ENCODE measurements around the gene VSTM4.

Gene VSTM4

DNA sequence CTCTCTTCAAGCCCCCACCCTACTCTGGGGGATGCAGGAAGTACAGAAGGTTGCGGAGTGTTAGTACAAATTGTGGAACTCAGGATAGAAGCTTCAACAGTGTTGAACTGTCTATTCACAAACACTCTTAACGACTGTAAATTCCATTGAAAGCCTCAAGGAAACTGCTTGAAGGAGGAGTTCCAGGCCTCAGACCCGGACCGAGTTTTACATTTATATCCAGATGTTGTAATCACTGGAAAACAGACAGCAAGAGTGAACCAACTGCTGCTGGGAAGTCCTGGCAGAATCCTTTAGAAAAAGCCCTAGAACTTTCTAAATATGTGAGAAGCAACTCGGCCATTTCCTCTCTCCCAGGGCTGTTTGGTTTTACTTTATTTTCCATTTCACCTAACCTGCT is 91.6 kb downstream of the VSTM4 start:
- peak overlapping the region; percentile 56 for H3K9ac ChIP-seq (ENCODE audit: low read length)
- H3K18ac ChIP-seq (ENCODE audit: low read depth in 1 of 2, low read length in 2 of 2) = no peak overlapping the region
- H3K4me3 ChIP-seq (ENCODE audit: insufficient read depth in 1 of 2, low read depth in 1 of 2, low read length in 2 of 2) = no peak overlapping the region
- no peaks in the 10 kb centered on the region for H3K79me1 ChIP-seq (replicated peaks; ENCODE audit: low read length, poor library complexity, severe bottlenecking)
- H2BK120ac ChIP-seq (ENCODE audit: low read depth, low read length) = no peak overlapping the region
- H3K9me3 ChIP-seq (ENCODE audit: control insufficient read depth, low read length) = peaks cover 17% of the 10 kb centered on the region
- H2BK12ac ChIP-seq (ENCODE audit: low read length in 2 of 2) = no peak overlapping the region
- H2AFZ ChIP-seq (ENCODE audit: low read depth, low read length) = no peak overlapping the region
- H2BK15ac ChIP-seq (ENCODE audit: low read depth, poor library complexity, severe bottlenecking) = no peak overlapping the region
- 38% methylated on average over 5 of the region's 5 CpGs for WGBS
- DNase-seq = peak; percentile 2
- H3K14ac ChIP-seq (ENCODE audit: low read length in 2 of 2) = no peak overlapping the region
- no peaks in the 10 kb centered on the region for H3K4me1 ChIP-seq (ENCODE audit: control insufficient read depth, insufficient read depth, low read depth, low read length)
- H3K4ac ChIP-seq (ENCODE audit: low read depth in 1 of 2, low read length in 2 of 2) = no peak overlapping the region
- H2AK5ac ChIP-seq (ENCODE audit: low read length, severe bottlenecking) = no peak overlapping the region
- no peak overlapping the region for H3K27ac ChIP-seq (ENCODE audit: low read length, poor library complexity, severe bottlenecking)
- no peak overlapping the region for H3K4me2 ChIP-seq (ENCODE audit: low read length, poor library complexity, severe bottlenecking)
- H4K91ac ChIP-seq (ENCODE audit: low read length) = no peak overlapping the region
- H3K36me3 ChIP-seq (ENCODE audit: control insufficient read depth in 1 of 2, insufficient read depth in 2 of 2, low read depth in 1 of 2, low read length in 2 of 2) = peaks cover 3 to 32% of the 10 kb centered on the region in 2 experiments
- no peak overlapping the region for H4K8ac ChIP-seq (ENCODE audit: low read length)
- no peaks in the 10 kb centered on the region for H3K27me3 ChIP-seq (ENCODE audit: control insufficient read depth in 1 of 2, insufficient read depth in 1 of 2, low read length in 2 of 2)
- H2BK5ac ChIP-seq (ENCODE audit: low read depth, low read length, poor library complexity, severe bottlenecking) = no peak overlapping the region
- H3K23ac ChIP-seq (ENCODE audit: low read length in 2 of 2) = no peak overlapping the region

- no peak overlapping the region for H3K4me2 ChIP-seq (ENCODE audit: low read length, poor library complexity, severe bottlenecking)
- no peak overlapping the region for H3K9ac ChIP-seq (ENCODE audit: low read length)
- H3K36me3 ChIP-seq (ENCODE audit: control insufficient read depth in 1 of 2, insufficient read depth in 2 of 2, low read depth in 1 of 2, low read length in 2 of 2) = peaks cover 3 to 37% of the 10 kb centered on the region in 2 experiments
- no peak for DNase-seq
- no peak overlapping the region for H2AK5ac ChIP-seq (ENCODE audit: low read length, severe bottlenecking)
- no peak overlapping the region for H4K8ac ChIP-seq (ENCODE audit: low read length)
- no peak overlapping the region for H3K27ac ChIP-seq (ENCODE audit: low read length, poor library complexity, severe bottlenecking)
- H2BK5ac ChIP-seq (ENCODE audit: low read depth, low read length, poor library complexity, severe bottlenecking) = no peak overlapping the region
- no peak overlapping the region for H3K18ac ChIP-seq (ENCODE audit: low read depth in 1 of 2, low read length in 2 of 2)
- no peak overlapping the region for H4K91ac ChIP-seq (ENCODE audit: low read length)
- 60% methylated on average over 1 of the region's 2 CpGs for WGBS
- H3K4me3 ChIP-seq (ENCODE audit: insufficient read depth in 1 of 2, low read depth in 1 of 2, low read length in 2 of 2) = no peak overlapping the region
- H2BK120ac ChIP-seq (ENCODE audit: low read depth, low read length) = no peak overlapping the region
- H3K4me1 ChIP-seq (ENCODE audit: control insufficient read depth, insufficient read depth, low read depth, low read length) = no peaks in the 10 kb centered on the region
- H2BK12ac ChIP-seq (ENCODE audit: low read length in 2 of 2) = no peak overlapping the region
- H3K23ac ChIP-seq (ENCODE audit: low read length in 2 of 2) = no peak overlapping the region
- H3K79me1 ChIP-seq (replicated peaks; ENCODE audit: low read length, poor library complexity, severe bottlenecking) = no peaks in the 10 kb centered on the region
- H3K14ac ChIP-seq (ENCODE audit: low read length in 2 of 2) = no peak overlapping the region
- H3K9me3 ChIP-seq (ENCODE audit: control insufficient read depth, low read length) = peaks cover 17% of the 10 kb centered on the region
- H2AFZ ChIP-seq (ENCODE audit: low read depth, low read length) = no peak overlapping the region
- no peak overlapping the region for H2BK15ac ChIP-seq (ENCODE audit: low read depth, poor library complexity, severe bottlenecking)
- H3K4ac ChIP-seq (ENCODE audit: low read depth in 1 of 2, low read length in 2 of 2) = no peak overlapping the region
- no peaks in the 10 kb centered on the region for H3K27me3 ChIP-seq (ENCODE audit: control insufficient read depth in 1 of 2, insufficient read depth in 1 of 2, low read length in 2 of 2)
These were observed 92.3 kb downstream of the VSTM4 start for GRCh38 chr10:49023071-49023470.

GRCh38 chr10:49021685-49022084 is 93.6 kb downstream of the VSTM4 start:
- H2BK5ac ChIP-seq (ENCODE audit: low read depth, low read length, poor library complexity, severe bottlenecking) = no peak overlapping the region
- no peak overlapping the region for H2AFZ ChIP-seq (ENCODE audit: low read depth, low read length)
- no peak overlapping the region for H3K9ac ChIP-seq (ENCODE audit: low read length)
- no peak overlapping the region for H2BK15ac ChIP-seq (ENCODE audit: low read depth, poor library complexity, severe bottlenecking)
- no peaks in the 10 kb centered on the region for H3K4me1 ChIP-seq (ENCODE audit: control insufficient read depth, insufficient read depth, low read depth, low read length)
- no peaks in the 10 kb centered on the region for H3K27me3 ChIP-seq (ENCODE audit: control insufficient read depth in 1 of 2, insufficient read depth in 1 of 2, low read length in 2 of 2)
- H3K36me3 ChIP-seq (ENCODE audit: control insufficient read depth in 1 of 2, insufficient read depth in 2 of 2, low read depth in 1 of 2, low read length in 2 of 2) = peaks cover 3 to 43% of the 10 kb centered on the region in 2 experiments
- no peaks in the 10 kb centered on the region for H3K79me1 ChIP-seq (replicated peaks; ENCODE audit: low read length, poor library complexity, severe bottlenecking)
- no peak overlapping the region for H3K4ac ChIP-seq (ENCODE audit: low read depth in 1 of 2, low read length in 2 of 2)
- WGBS = 81% methylated on average over 3 of the region's 6 CpGs
- no peak overlapping the region for H3K18ac ChIP-seq (ENCODE audit: low read depth in 1 of 2, low read length in 2 of 2)
- H2BK120ac ChIP-seq (ENCODE audit: low read depth, low read length) = no peak overlapping the region
- H3K23ac ChIP-seq (ENCODE audit: low read length in 2 of 2) = no peak overlapping the region
- H4K8ac ChIP-seq (ENCODE audit: low read length) = no peak overlapping the region
- H4K91ac ChIP-seq (ENCODE audit: low read length) = no peak overlapping the region
- no peak overlapping the region for H2AK5ac ChIP-seq (ENCODE audit: low read length, severe bottlenecking)
- no peak for DNase-seq
- no peak overlapping the region for H3K4me3 ChIP-seq (ENCODE audit: insufficient read depth in 1 of 2, low read depth in 1 of 2, low read length in 2 of 2)
- no peak overlapping the region for H3K4me2 ChIP-seq (ENCODE audit: low read length, poor library complexity, severe bottlenecking)
- peaks cover 17% of the 10 kb centered on the region for H3K9me3 ChIP-seq (ENCODE audit: control insufficient read depth, low read length)
- no peak overlapping the region for H3K27ac ChIP-seq (ENCODE audit: low read length, poor library complexity, severe bottlenecking)
- H3K14ac ChIP-seq (ENCODE audit: low read length in 2 of 2) = no peak overlapping the region
- no peak overlapping the region for H2BK12ac ChIP-seq (ENCODE audit: low read length in 2 of 2)

DNA sequence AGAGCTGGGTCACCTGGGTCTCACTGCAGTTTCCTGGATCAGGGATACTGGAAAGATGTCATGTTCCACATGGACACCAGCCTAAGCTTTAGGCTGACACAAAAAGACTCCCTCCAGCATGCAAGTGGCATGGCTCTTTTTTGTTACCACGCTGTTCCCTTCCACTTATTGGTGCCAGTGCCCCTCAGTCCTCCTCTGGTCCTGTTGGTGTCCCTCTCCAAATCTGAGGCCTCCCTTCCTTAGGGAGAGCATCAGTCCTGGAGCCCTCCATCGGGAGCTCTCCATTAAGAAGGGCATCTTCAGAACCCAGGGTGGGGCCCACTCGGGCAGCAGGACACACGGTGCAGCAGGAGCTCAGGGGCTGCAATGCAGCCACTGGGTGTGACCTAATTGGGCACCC is 99.6 kb downstream of the VSTM4 start:
- Histone ChIP-seq H3K36me3 (ENCODE audit: control insufficient read depth in 1 of 2, insufficient read depth in 2 of 2, low read depth in 1 of 2, low read length in 2 of 2) (peaks cover 3 to 25% of the 10 kb centered on the region in 2 experiments), H2BK15ac (ENCODE audit: low read depth, poor library complexity, severe bottlenecking) (no peak overlapping the region), H3K18ac (ENCODE audit: low read depth in 1 of 2, low read length in 2 of 2) (no peak overlapping the region), H2BK12ac (ENCODE audit: low read length in 2 of 2) (no peak overlapping the region), H3K4ac (ENCODE audit: low read depth in 1 of 2, low read length in 2 of 2) (no peak overlapping the region), H4K8ac (ENCODE audit: low read length) (no peak overlapping the region), H3K79me1 (replicated peaks; ENCODE audit: low read length, poor library complexity, severe bottlenecking) (no peaks in the 10 kb centered on the region), H2BK120ac (ENCODE audit: low read depth, low read length) (no peak overlapping the region), H3K9ac (ENCODE audit: low read length) (no peak overlapping the region), H3K23ac (ENCODE audit: low read length in 2 of 2) (no peak overlapping the region), H2AFZ (ENCODE audit: low read depth, low read length) (no peak overlapping the region), H4K91ac (ENCODE audit: low read length) (no peak overlapping the region), H2AK5ac (ENCODE audit: low read length, severe bottlenecking) (no peak overlapping the region), H3K4me2 (ENCODE audit: low read length, poor library complexity, severe bottlenecking) (no peak overlapping the region), H3K27me3 (ENCODE audit: control insufficient read depth in 1 of 2, insufficient read depth in 1 of 2, low read length in 2 of 2) (peaks cover 8 to 11% of the 10 kb centered on the region in 2 experiments), H3K4me1 (ENCODE audit: control insufficient read depth, insufficient read depth, low read depth, low read length) (no peaks in the 10 kb centered on the region), H3K4me3 (ENCODE audit: insufficient read depth in 1 of 2, low read depth in 1 of 2, low read length in 2 of 2) (no peak overlapping the region), H3K27ac (ENCODE audit: low read length, poor library complexity, severe bottlenecking) (no peak overlapping the region), H3K9me3 (ENCODE audit: control insufficient read depth, low read length) (peaks cover 12% of the 10 kb centered on the region), H3K14ac (ENCODE audit: low read length in 2 of 2) (no peak overlapping the region), H2BK5ac (ENCODE audit: low read depth, low read length, poor library complexity, severe bottlenecking) (no peak overlapping the region)
- 80% methylated on average over 4 of the region's 4 CpGs for WGBS
- no peak for DNase-seq

Measured in mesenchymal stem cell (in vitro differentiated cells and primary cell).